Hepatocyte (in vitro differentiated cells): ENCODE data around the gene SNAI3. TPM values are rescaled to one million over a fixed set of nuclear protein-coding genes. Genes with fewer than 3 reads are reported as not detected.
A peak's percentile ranks its signal among the peaks of the same experiment; 100 is the strongest.

Experiments
- DNase-seq: peaks from one replicate; pipeline ENCODE4 v3.0.0-alpha.2; 2016; ENCODE audit warnings: low spot score
- H2AFZ ChIP-seq: fragments of 200-600 bp; sonication (generic); 2 replicates; pipeline ENCODE4 v1.6.0; 2016; ENCODE audit warnings: antibody characterized with exemption, mild to moderate bottlenecking
- H3K27ac ChIP-seq: fragments of 200-600 bp; sonication (generic); 2 replicates; pipeline ENCODE4 v1.5.1; 2016; ENCODE audit warnings: mild to moderate bottlenecking
- H3K27me3 ChIP-seq: fragments of 200-600 bp; sonication (generic); 2 replicates; pipeline ENCODE4 v1.6.1; 2016
- H3K36me3 ChIP-seq: fragments of 200-600 bp; sonication (generic); replicated peaks from 2 replicates; pipeline ENCODE4 v1.5.1; 2016; ENCODE audit warnings: low read depth; ENCODE audit not compliant: insufficient read depth
- H3K4me1 ChIP-seq: fragments of 200-600 bp; sonication (generic); 2 replicates; pipeline ENCODE4 v1.5.1; 2016; ENCODE audit warnings: mild to moderate bottlenecking, moderate library complexity; ENCODE audit not compliant: insufficient read depth
- H3K4me2 ChIP-seq: fragments of 200-600 bp; sonication (generic); 2 replicates; pipeline ENCODE4 v1.6.0; 2016
- H3K4me3 ChIP-seq: fragments of 200-600 bp; sonication (generic); 2 replicates; pipeline ENCODE4 v1.5.1; 2016; ENCODE audit warnings: mild to moderate bottlenecking
- H3K79me2 ChIP-seq: fragments of 200-600 bp; sonication (generic); 2 replicates; pipeline ENCODE4 v1.6.0; 2017; ENCODE audit warnings: mild to moderate bottlenecking
- H3K9me2 ChIP-seq: fragments of 200-600 bp; sonication (generic); replicated peaks from 2 replicates; pipeline ENCODE4 v1.6.0; 2017; ENCODE audit warnings: mild to moderate bottlenecking; ENCODE audit not compliant: insufficient read depth
- H3K9me3 ChIP-seq: fragments of 200-600 bp; sonication (generic); 2 replicates; pipeline ENCODE4 v1.5.1; 2016; ENCODE audit warnings: low read depth, mild to moderate bottlenecking
- H4K20me1 ChIP-seq: fragments of 200-600 bp; sonication (generic); 2 replicates; pipeline ENCODE4 v1.6.0; 2016; ENCODE audit warnings: mild to moderate bottlenecking; ENCODE audit not compliant: insufficient read depth, poor library complexity, severe bottlenecking
- CTCF ChIP-seq: fragments of 200-600 bp; sonication (generic); IDR thresholded peaks from 2 replicates; pipeline ENCODE4 v1.5.1; 2016; ENCODE audit warnings: antibody characterized with exemption, mild to moderate bottlenecking; ENCODE audit not compliant: poor library complexity
- EZH2 ChIP-seq: fragments of 200-600 bp; sonication (generic); IDR thresholded peaks from 2 replicates; pipeline ENCODE4 v1.6.1; 2016; ENCODE audit warnings: antibody characterized with exemption, mild to moderate bottlenecking, borderline replicate concordance
- EZH2phosphoT487 ChIP-seq: fragments of 200-600 bp; sonication (generic); IDR thresholded peaks from one replicate; pipeline ENCODE4 v1.6.1; 2018; ENCODE audit warnings: antibody characterized with exemption, mild to moderate bottlenecking, low read depth, moderate library complexity; ENCODE audit not compliant: unreplicated experiment, severe bottlenecking
- WGBS: methylation state at CpG from one replicate; pipeline ENCODE4 v1.1.6; 2016; ENCODE audit warnings: low lambda C conversion rate; ENCODE audit errors: missing lambda C conversion rate; 5-methylcytosine and 5-hydroxymethylcytosine counted together
- polyA plus RNA-seq: library from polyadenylated mRNA; unstranded; fragments of >200 nt; fragmentation: Nextera tagmentation; extraction: Ambion mirVana; gene quantifications from 2 replicates; pipeline ENCODE4 v1.2.1, GENCODE V29; 2016
- total RNA-seq: library from RNA; depleted of rRNA; stranded (reverse); fragments of >200 nt; gene quantifications from 2 replicates; pipeline ENCODE4 v1.2.3, GENCODE V29; 2014

The SNAI3 gene
- total and polyA plus RNA-seq, 2 experiments from 2014 or later: 1.7 to 5.0 TPM

GRCh38 chr16:88732961-88733294 lies 46.6 kb upstream of the SNAI3 start:
- no peaks in the 10 kb centered on the region for H3K79me2 ChIP-seq
- no peaks in the 10 kb centered on the region for H3K9me3 ChIP-seq
- no peaks in the 10 kb centered on the region for H4K20me1 ChIP-seq
- H3K27ac ChIP-seq: no peak overlapping the region
- TF ChIP-seq EZH2phosphoT487: no peak
- TF ChIP-seq CTCF: no peak
- no peak for TF ChIP-seq EZH2
- H3K9me2 ChIP-seq: no peaks in the 10 kb centered on the region
- H3K4me1 ChIP-seq: no peaks in the 10 kb centered on the region
- H3K4me2 ChIP-seq: no peak overlapping the region
- DNase-seq: no peak
- 88% methylated on average over 13 of the region's 13 CpGs for WGBS
- no peaks in the 10 kb centered on the region for H3K27me3 ChIP-seq
- no peak overlapping the region for H3K4me3 ChIP-seq
- no peak overlapping the region for H2AFZ ChIP-seq
- no peaks in the 10 kb centered on the region for H3K36me3 ChIP-seq

GRCh38 chr16:88732172-88732960 lies 46.1 kb upstream of the SNAI3 start:
- Histone ChIP-seq H3K4me2 (no peak overlapping the region), H3K27me3 (no peaks in the 10 kb centered on the region), H3K4me1 (no peaks in the 10 kb centered on the region), H3K36me3 (no peaks in the 10 kb centered on the region), H3K79me2 (no peaks in the 10 kb centered on the region), H3K27ac (no peak overlapping the region), H3K4me3 (no peak overlapping the region), H2AFZ (no peak overlapping the region), H3K9me2 (no peaks in the 10 kb centered on the region), H3K9me3 (no peaks in the 10 kb centered on the region), H4K20me1 (no peaks in the 10 kb centered on the region)
- TF ChIP-seq CTCF: no peak
- no peak for TF ChIP-seq EZH2phosphoT487
- TF ChIP-seq EZH2: no peak
- DNase-seq: no peak
- WGBS: 89% methylated on average over 29 of the region's 30 CpGs

GRCh38 chr16:88731699-88732098 lies 45.4 kb upstream of the SNAI3 start:
- H4K20me1 ChIP-seq: no peaks in the 10 kb centered on the region
- H3K27me3 ChIP-seq: no peaks in the 10 kb centered on the region
- WGBS: 89% methylated on average over 5 of the region's 15 CpGs
- TF ChIP-seq EZH2phosphoT487: no peak
- no peak for TF ChIP-seq CTCF
- TF ChIP-seq EZH2: no peak
- no peaks in the 10 kb centered on the region for H3K79me2 ChIP-seq
- no peaks in the 10 kb centered on the region for H3K36me3 ChIP-seq
- no peak overlapping the region for H2AFZ ChIP-seq
- H3K4me1 ChIP-seq: no peaks in the 10 kb centered on the region
- no peaks in the 10 kb centered on the region for H3K9me2 ChIP-seq
- H3K4me3 ChIP-seq: no peak overlapping the region
- no peak overlapping the region for H3K4me2 ChIP-seq
- H3K27ac ChIP-seq: no peak overlapping the region
- no peaks in the 10 kb centered on the region for H3K9me3 ChIP-seq
- DNase-seq: peak; percentile 46
